ENCODE data around the gene KRT12. TPM values are rescaled to one million over a fixed set of nuclear protein-coding genes. Genes with fewer than 3 reads are reported as not detected.

KRT12 gene
- total and polyA plus RNA-seq, 9 of the 15 experiments (the other 6 are each of a cell fraction or from before 2014, with no cell fraction given) = 0.18 to 7.0 (median 2.2) TPM

DNA sequence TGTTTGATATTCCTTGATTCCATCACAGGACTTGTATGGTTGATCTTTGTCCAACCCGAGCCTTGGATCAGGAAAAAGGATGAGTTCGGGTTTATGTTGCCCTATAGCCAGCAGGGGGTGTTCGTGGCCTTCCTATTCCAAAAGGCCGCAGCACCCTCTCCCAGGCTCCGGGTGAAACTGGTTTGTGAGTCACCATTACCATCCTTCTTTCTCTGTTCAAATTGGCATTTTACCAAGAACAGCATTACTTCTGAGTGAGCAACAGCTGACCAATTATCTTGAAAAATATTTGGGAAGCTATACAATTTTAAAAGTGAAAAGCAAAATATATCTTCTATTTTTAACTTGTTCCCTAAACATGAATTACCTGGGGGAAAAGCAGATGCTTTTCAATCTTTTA is 42.3 kb upstream of the KRT12 start (continued):
- TF ChIP-seq ZNF318 (IDR thresholded peaks at IDR 0.05; ENCODE audit: borderline replicate concordance in 1 of 2, low read depth in 1 of 2) (no peak), FOSL1 (tag; conservative IDR thresholded peaks at IDR 0.05) (peak; percentile 92), ARID2 (IDR thresholded peaks at IDR 0.05) (peak; percentile 26; the same call in 1 of the 2 replicates), SMC3 (conservative IDR thresholded peaks at IDR 0.05; ENCODE audit: insufficient read depth, low read depth, low read length) (peak; percentile 87), ZNF609 (CRISPR knock-in tag; IDR thresholded peaks at IDR 0.05; ENCODE audit: borderline replicate concordance) (no peak), MCM2 (IDR thresholded peaks at IDR 0.05; ENCODE audit: low read depth) (no peak), CTCF (IDR thresholded peaks at IDR 0.05 in 2 of 3, conservative IDR thresholded peaks at IDR 0.05 in 1 of 3; ENCODE audit: insufficient read depth in 2 of 3, low read depth in 1 of 3, low read length in 3 of 3) (peak; percentile 83 to 92 (median 87)), MAZ (CRISPR knock-in tag; conservative IDR thresholded peaks at IDR 0.05 in 1 of 2, IDR thresholded peaks at IDR 0.05 in 1 of 2) (0 out of 4 replicates have a peak, but pooled peaks of 1 of the 2 experiments have one; percentile 31), CHD1 (IDR thresholded peaks at IDR 0.05; ENCODE audit: low read length) (no peak)
- TF ChIP-seq, protein P1, sequence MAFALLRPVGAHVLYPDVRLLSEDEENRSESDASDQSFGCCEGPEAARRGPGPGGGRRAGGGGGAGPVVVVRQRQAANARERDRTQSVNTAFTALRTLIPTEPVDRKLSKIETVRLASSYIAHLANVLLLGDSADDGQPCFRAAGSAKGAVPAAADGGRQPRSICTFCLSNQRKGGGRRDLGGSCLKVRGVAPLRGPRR (CRISPR knock-in tag; IDR thresholded peaks at IDR 0.05) = no peak
